Measurements from ENCODE around the gene MYO19. TPM values are rescaled to one million over a fixed set of nuclear protein-coding genes. Genes with fewer than 3 reads are reported as not detected.

The MYO19 gene, protein sequence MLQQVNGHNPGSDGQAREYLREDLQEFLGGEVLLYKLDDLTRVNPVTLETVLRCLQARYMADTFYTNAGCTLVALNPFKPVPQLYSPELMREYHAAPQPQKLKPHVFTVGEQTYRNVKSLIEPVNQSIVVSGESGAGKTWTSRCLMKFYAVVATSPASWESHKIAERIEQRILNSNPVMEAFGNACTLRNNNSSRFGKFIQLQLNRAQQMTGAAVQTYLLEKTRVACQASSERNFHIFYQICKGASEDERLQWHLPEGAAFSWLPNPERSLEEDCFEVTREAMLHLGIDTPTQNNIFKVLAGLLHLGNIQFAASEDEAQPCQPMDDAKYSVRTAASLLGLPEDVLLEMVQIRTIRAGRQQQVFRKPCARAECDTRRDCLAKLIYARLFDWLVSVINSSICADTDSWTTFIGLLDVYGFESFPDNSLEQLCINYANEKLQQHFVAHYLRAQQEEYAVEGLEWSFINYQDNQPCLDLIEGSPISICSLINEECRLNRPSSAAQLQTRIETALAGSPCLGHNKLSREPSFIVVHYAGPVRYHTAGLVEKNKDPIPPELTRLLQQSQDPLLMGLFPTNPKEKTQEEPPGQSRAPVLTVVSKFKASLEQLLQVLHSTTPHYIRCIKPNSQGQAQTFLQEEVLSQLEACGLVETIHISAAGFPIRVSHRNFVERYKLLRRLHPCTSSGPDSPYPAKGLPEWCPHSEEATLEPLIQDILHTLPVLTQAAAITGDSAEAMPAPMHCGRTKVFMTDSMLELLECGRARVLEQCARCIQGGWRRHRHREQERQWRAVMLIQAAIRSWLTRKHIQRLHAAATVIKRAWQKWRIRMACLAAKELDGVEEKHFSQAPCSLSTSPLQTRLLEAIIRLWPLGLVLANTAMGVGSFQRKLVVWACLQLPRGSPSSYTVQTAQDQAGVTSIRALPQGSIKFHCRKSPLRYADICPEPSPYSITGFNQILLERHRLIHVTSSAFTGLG
- total RNA-seq = 100 to 1,000 TPM; 111 to 311 (median 183) TPM
- 10 to 100 TPM; 11.8 to 42.2 (median 32.6) TPM for polyA plus RNA-seq
- long read RNA-seq, donor 1, partial matches to known transcripts = 57 of 58 reads
- long read RNA-seq, donor 1, other reads (novel, unspliced or antisense) = 0 of 58 reads
- long read RNA-seq, donor 2, full-length matches to known transcripts = 5 of 10 reads
- long read RNA-seq, donor 2, partial matches to known transcripts = 5 of 10 reads
- long read RNA-seq, donor 2, other reads (novel, unspliced or antisense) = 0 of 10 reads
- long read RNA-seq, donor 3, partial matches to known transcripts = 0 of 4 reads
- long read RNA-seq, donor 3, other reads (novel, unspliced or antisense) = 0 of 4 reads
- long read RNA-seq, donor 4 = 0 reads
- long read RNA-seq, donor 5, partial matches to known transcripts = 0 of 4 reads
- long read RNA-seq, donor 5, other reads (novel, unspliced or antisense) = 0 of 4 reads
- long read RNA-seq, donor 6, full-length matches to known transcripts = 15 of 15 reads
- long read RNA-seq, donor 6, partial matches to known transcripts = 0 of 15 reads
- long read RNA-seq, donor 6, other reads (novel, unspliced or antisense) = 0 of 15 reads
- long read RNA-seq, donor 7, full-length matches to known transcripts = 1 of 78 reads
- long read RNA-seq, donor 7, partial matches to known transcripts = 77 of 78 reads
- long read RNA-seq, donor 7, other reads (novel, unspliced or antisense) = 0 of 78 reads
- long read RNA-seq, donor 8, full-length matches to known transcripts = 9 of 9 reads
- long read RNA-seq, donor 8, partial matches to known transcripts = 0 of 9 reads
- long read RNA-seq, donor 8, other reads (novel, unspliced or antisense) = 0 of 9 reads
- long read RNA-seq, donor 9, partial matches to known transcripts = 200 of 209 reads
- long read RNA-seq, donor 9, other reads (novel, unspliced or antisense) = 7 of 209 reads
- long read RNA-seq, donor 10, partial matches to known transcripts = 0 of 1 reads
- long read RNA-seq, donor 10, other reads (novel, unspliced or antisense) = 0 of 1 reads

DNA sequence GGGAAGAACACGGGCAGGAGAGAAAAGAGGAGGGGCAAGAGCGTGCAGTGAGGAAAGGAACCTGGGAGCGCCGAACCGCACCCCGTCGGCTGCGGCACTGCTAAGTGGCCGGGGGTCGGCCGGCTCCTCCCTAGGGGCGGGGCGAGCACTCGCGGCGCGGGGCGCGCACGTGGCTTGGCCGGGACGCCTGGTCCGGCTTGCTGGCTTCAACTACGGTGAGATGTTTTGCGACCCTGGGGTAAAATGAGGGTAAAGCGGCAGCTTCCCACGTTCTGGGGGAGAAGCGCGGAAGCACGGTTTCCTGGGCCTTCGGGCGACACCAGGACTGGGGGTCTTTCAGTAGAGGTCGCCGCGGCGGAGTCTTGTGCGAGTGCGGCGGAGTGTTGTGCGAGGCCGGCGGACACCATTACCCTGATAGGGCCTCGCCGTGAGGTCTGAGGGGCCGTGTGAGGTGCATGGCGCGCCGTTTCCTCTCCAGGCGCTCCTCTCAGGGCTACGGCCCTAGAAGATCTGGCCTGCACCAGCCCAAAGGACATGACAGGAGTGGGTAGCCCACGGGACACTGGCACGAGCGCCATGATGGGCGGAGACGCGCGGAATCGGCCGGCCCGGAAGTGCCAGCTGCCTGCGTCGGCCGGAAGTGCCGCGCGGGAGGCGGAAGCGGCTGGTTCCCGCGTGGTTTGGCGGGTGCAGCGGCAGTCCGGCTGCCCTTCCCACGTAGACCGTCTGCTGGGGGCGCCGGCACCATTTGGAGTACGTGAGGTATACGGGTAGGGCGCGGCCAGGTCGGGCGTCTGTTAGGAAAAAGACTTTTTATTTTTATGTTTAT, at the start of gene MYO19, which contains the start of gene PIGW:
Gene MYO19, minus strand, starts transcription at position 29 of the 829 bp plus-strand sequence. CDS start 2,330 bp downstream, outside the sequence.
Gene PIGW, plus strand, starts transcription at position 148 of the 829 bp plus-strand sequence. CDS start 2,115 bp downstream, outside the sequence.
- H3K4me3 ChIP-seq = peak within 1 kb of the TSS; percentile 80 to 90 (median 89)
- DNase-seq = peak; percentile 89 to 97
- no peak for TF ChIP-seq EP300 (IDR thresholded peaks at IDR 0.05)
- peak; percentile 76 to 98 (median 94) for TF ChIP-seq POLR2AphosphoS5 (IDR thresholded peaks at IDR 0.05)
- TF ChIP-seq POLR2A (IDR thresholded peaks at IDR 0.05) = peak in 1 of 4 donors; percentile 62
- TF ChIP-seq, protein P1, sequence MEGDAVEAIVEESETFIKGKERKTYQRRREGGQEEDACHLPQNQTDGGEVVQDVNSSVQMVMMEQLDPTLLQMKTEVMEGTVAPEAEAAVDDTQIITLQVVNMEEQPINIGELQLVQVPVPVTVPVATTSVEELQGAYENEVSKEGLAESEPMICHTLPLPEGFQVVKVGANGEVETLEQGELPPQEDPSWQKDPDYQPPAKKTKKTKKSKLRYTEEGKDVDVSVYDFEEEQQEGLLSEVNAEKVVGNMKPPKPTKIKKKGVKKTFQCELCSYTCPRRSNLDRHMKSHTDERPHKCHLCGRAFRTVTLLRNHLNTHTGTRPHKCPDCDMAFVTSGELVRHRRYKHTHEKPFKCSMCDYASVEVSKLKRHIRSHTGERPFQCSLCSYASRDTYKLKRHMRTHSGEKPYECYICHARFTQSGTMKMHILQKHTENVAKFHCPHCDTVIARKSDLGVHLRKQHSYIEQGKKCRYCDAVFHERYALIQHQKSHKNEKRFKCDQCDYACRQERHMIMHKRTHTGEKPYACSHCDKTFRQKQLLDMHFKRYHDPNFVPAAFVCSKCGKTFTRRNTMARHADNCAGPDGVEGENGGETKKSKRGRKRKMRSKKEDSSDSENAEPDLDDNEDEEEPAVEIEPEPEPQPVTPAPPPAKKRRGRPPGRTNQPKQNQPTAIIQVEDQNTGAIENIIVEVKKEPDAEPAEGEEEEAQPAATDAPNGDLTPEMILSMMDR (IDR thresholded peaks at IDR 0.05) = peak in 1 of 7 experiments; percentile 11
- H3K27me3 ChIP-seq = no peaks in the 10 kb centered on the region
- peaks cover 13 to 40% (median 24%) of the 10 kb centered on the region in 4 donors for H3K4me1 ChIP-seq
- no peaks in the 10 kb centered on the region for H3K9me3 ChIP-seq
- 0 to 1% (median 1%) methylated on average over 40 to 83 of the region's 83 CpGs for WGBS, 5 donors
- intact Hi-C loops (cut with DNase I; ENCODE audit: low total_unique reads) = no loop called here
- peak within 1 kb of the TSS; percentile 98 to 99 (median 99) for H3K27ac ChIP-seq
- peaks cover 18 to 45% (median 31%) of the 10 kb centered on the region in 4 donors for H3K36me3 ChIP-seq

DNA sequence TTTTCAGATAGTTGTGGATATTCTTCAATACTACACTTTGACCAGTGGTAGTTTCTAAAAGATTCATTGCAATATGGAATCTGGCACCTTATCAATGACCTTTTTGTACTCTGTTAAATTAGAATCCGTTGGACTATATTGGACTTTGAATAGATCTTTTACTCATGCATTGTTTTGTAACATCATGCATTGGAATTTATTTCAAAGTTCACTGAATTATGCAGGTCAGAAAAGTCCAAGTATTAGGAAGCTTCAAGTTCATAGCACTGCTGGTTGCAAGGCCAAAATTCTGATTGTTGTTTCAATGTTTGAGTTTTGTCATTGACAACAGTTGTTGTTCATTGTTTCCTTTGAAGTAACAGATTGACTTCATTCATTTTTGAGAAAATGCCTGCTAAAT, 49.1 kb upstream of the MYO19 start:
- Histone ChIP-seq H3K27me3 (no peaks in the 10 kb centered on the region), H3K4me3 (no peak overlapping the region), H3K27ac (no peak overlapping the region), H3K36me3 (peaks cover 73 to 100% (median 100%) of the 10 kb centered on the region in 4 donors), H3K4me1 (no peaks in the 10 kb centered on the region), H3K9me3 (no peaks in the 10 kb centered on the region)
- WGBS, 5 donors = 41 to 52% (median 45%) methylated on average over 1 of the region's 1 CpG
- no peak for DNase-seq
- intact Hi-C loops (cut with DNase I; ENCODE audit: low total_unique reads) = no loop called here
- TF ChIP-seq EP300 (IDR thresholded peaks at IDR 0.05) (no peak), POLR2A (IDR thresholded peaks at IDR 0.05) (no peak), POLR2AphosphoS5 (IDR thresholded peaks at IDR 0.05) (no peak)
- TF ChIP-seq, protein P1 (IDR thresholded peaks at IDR 0.05) = no peak

DNA sequence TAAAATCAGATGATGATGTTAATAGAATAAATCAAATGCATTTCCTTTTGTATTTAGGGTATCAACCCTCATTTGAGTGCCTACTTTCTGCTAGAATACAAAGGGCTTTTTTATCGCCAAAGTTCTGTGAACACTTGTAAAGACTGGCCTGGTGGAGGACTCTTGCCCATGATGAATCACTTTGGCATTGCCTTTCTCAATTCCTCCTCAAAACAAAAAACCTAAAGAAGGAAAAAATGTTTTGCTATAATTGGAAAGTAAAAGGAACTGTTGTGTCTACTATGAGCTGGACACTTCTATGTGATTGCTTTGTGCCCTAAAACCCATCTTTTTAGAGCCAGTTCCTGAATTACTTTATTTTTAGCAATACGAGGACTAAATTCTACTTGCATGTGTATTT, 44.0 kb upstream of the MYO19 start:
- TF ChIP-seq EP300 (IDR thresholded peaks at IDR 0.05) (no peak), POLR2AphosphoS5 (IDR thresholded peaks at IDR 0.05) (no peak), POLR2A (IDR thresholded peaks at IDR 0.05) (no peak)
- TF ChIP-seq, protein P1 (IDR thresholded peaks at IDR 0.05) = no peak
- Histone ChIP-seq H3K4me1 (peaks cover 0 to 13% (median 6%) of the 10 kb centered on the region in 4 donors), H3K4me3 (no peak overlapping the region), H3K27me3 (no peaks in the 10 kb centered on the region), H3K27ac (no peak overlapping the region), H3K36me3 (peaks cover 58 to 90% (median 86%) of the 10 kb centered on the region in 4 donors), H3K9me3 (no peaks in the 10 kb centered on the region)
- no peak for DNase-seq
- intact Hi-C loops (cut with DNase I; ENCODE audit: low total_unique reads) = no loop called here
- 86 to 95% (median 92%) methylated on average over 2 of the region's 2 CpGs for WGBS, 5 donors

All from stomach (tissue), 19 donors.